CD4-positive, alpha-beta T cell treated with Interleukin-6 at 100 ng/mL for 8 hours (primary cell): Measurements from ENCODE around the gene ERO1A.

Experiments
- DNase-seq: peaks from one replicate; pipeline ENCODE4 v3.0.0-alpha.2; 2020; ENCODE audit warnings: mixed read lengths, low spot score

The ERO1A gene

DNA sequence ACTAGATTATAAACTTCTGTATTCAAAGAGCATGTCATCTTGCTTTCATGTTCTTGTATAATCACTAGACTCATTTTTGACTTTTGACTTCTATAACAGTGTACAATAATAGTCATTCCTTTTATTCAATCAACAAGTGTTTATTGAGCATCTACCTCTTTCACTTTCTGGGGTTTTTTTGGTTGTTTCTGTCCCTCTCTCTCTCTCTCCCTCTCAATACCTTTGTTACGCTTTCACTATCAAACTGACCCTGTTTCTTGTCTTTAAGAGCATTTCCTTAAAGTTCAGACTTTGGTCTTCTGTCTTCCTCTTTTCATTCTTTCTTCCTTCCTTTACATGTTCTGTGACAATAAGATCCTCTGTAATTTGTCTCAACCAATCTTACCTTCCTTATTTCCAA lies 93.2 kb downstream of the ERO1A start:
- DNase-seq: no peak

DNA sequence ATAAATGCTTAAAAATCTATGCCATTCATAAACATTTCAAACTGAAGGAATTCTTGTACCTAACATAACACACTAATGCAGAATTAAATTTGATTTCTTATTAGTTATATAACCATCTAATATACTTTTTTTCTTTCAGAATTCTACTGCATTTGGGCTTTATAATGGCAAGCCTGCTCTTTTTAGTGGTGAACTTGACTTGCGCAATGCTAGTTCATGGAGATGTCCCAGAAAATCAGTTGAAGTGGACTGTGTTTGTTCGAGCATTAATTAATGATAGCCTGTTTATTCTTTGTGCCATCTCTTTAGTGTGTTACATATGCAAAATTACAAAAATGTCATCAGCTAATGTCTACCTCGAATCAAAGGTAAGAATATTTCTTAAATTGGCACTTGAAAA lies 95.4 kb downstream of the ERO1A start:
- DNase-seq: no peak

DNA sequence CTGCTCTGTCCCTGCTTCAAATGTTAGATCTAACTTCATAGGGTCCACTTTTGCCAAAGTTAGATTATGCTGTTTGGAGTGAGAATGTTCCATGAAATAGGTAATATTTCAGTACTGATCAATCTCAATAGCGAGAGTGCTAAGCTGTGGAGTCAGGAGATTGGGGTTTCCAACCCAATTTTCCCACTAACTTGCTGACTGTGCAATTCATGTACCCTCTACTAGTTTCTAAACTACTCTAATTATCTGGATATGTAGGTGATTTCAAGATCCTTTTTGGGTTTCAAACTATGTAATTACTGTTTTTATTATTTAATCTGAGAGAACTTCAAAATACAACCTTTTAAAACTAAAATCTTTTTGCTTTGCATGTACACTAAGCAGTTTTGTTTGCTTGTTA lies 96.8 kb downstream of the ERO1A start:
- no peak for DNase-seq

DNA sequence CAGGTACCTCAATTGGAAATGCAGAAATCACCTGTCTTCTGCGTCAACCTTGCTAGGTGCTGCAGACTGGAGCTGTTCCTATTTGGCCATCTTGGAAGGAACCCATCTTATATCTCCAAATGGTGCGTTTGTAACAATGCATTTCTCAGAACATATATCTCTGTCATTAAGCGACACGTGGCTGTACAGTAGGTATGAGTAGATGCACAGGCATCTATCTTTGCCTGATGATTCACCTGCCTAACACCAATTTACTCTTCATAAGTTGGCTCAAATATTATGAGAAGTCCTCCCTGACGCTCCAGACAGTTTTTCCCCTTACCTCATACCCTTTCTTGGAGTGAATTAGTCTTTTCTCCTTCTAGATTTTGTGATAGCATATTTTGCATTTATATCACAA lies 98.5 kb downstream of the ERO1A start:
- no peak for DNase-seq

DNA sequence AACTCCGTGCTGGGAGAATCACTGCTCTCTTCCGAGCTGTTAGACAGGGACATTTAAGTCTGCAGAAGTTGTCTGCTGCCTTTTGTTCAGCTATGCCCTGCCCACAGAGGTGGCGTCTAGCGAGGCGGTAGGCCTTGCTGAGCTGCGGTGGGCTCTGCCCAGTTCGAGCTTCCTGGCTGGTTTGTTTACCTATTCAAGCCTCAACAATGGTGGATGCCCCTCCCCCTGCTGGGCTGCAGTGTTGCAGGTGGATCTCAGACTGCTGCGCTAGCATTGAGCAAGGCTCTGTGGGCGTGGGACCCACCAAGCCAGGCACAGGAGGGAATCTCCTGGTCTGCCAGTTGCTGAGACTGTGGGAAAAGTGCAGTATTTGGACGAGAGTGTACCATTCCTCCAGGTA lies 99.0 kb downstream of the ERO1A start:
- DNase-seq: no peak

DNA sequence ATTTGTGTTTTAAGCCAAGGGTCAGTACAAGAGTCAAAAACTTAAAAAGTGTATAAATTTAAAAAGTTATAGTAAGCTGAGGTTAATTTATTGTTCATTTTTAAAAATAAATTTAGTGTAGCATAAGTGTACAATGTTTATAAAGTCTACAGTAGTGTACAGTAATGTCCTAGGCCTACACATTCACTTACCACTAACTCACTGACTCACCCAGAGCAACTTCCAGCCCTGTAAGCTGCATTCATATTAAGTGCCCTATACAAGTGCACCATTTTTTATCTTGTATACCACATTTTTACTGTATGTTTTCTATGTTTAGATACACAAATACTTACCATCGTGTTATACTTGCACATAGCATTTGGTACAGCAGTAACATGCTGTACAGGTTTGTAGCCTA lies 105.0 kb downstream of the ERO1A start:
- DNase-seq: no peak
